Smooth muscle cell of the brain vasculature (primary cell): ENCODE results near the gene SRPK2.
"Not testable (repeated sequence)": the region's sequence is repeated elsewhere in the genome, so short reads cannot be mapped to it uniquely, and the experiment has no call there.

Experiments used
- DNase-seq: peaks from one replicate; pipeline ENCODE4 v3.0.0-alpha.2; 2012; ENCODE audit warnings: low read depth, low spot score

The SRPK2 gene

DNA sequence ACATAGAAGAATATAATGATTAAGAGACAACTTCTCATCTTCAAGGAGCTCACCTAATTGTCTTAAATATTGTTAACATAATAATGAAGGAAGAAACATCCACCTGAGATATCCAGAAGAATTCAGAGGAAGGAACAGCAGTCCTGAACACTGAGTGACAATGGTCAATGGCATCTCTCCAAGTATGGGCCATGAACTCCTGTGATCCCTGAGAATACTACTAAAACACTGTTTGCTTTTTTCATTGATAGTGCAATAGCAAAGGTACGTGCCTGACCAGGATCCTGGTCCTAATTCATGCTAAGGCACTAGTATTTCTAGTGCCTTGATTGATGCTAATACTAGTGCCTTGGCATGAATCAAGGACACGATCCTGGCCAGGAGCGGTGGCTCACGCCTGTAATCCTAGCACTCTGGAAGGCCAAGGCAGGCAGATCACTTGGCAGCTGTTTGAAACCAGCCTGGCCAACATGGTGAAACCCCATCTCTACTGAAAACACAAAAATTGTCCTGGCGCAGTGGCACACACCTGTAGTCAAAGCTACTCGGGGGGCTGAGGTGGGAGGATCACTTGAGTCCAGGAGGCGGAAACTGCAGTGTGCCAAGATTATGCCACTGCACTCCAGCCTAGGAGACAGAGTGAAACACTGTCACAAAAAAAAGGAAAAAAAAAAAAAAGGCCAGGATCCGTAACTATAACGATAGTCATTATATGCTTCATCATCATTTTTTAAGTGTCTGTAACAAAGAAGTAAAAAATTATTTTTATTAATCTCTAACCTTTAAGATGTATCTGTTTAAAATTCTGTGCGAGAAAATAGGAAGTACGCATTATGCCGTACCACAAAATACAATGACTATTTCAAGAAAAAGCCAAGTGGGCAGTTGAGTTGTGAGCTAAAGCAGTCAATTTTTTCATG is 49.1 kb downstream of the SRPK2 start:
- no peak for DNase-seq

DNA sequence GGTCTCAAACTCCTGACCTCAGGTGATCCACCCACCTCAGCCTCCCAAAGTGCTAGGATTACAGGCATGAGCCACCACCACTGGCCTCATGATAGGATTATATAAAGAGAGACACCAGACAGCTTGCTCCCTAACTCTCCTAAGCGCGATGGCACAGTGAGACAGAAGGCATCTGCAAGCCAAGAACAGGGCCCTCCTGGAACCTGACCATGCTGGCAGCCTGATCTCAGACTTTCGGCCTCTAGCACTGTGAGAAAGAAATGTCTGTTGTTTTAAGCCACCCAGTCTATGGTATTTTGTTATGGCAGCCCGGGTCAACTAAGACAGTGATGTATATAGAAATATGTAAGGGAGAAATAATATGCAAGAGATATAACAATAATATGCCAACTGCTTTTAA is 51.2 kb downstream of the SRPK2 start:
- no peak for DNase-seq

DNA sequence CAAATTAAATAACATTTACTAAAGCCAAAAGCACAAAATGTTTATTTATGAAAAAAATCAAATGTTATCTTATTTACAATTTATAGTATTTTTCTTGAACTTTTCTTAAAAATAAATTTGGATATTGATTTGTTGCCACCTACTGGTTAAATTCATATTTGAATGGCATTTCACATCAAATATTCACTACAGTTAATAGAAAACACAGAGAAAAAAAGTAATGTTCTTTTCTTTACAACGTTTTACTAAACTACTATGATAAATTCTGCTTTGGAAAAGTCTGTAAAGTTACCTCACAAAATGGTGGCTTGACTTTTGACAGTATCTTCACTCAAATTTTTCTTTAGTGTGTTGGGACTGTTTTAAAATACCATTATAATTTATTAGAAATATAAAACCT is 52.7 kb downstream of the SRPK2 start:
- no peak for DNase-seq

DNA sequence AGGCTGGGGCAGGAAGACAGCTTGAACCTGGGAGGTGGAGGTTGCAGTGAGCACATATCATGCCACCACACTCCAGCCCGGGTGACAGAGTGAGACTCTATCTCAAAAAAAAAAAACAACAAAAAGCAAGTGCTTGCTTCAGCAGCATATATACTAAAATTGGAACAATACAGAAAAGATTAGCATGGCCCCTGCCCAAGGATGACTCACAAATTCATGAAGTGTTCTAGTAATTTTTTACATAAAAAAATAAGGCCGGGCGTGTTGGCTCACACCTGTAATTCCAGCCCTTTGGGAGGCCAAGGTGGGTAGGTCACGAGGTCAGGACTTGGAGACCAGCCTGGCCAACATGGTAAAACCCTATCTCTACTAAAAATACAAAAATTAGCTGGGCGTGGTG is 56.1 kb downstream of the SRPK2 start:
- not testable (repeated sequence) for DNase-seq

DNA sequence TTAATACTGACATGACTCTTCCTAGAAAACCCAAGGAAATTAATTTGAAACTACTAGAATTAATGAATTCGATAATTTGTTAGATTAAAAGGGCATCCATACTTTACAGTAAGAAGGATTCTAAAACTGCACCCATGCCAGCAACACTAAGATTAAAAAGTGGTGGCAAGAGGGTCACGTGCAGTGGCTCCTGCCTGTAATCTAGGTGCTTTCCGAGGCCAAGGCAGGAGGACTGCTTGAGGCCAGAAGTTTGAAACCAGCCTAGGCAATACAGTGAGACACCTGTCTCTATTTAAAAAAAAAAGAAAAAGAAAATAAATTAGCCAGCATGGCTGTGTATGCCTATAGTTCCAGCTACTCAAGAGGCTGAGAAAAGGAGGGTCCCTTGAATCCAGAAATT is 58.2 kb downstream of the SRPK2 start:
- DNase-seq: no peak

DNA sequence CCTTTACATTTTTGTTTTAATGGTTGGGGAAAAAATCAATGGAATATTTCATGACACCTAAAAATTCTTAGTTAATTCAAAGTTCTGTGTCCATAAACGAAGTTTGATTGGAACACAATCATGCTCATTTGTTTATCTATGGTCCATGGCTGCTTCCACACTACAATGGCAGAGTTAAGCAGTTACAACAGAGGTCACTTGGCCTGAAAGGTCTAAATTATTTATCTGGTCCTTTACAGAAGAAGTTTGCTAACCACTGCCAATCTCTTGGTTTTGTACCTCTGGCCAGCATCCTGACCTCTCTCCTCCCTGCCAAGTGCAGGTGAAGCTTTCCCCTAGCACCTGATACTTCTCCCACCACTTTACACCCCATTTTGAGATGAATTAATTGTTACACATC is 61.5 kb downstream of the SRPK2 start:
- no peak for DNase-seq

DNA sequence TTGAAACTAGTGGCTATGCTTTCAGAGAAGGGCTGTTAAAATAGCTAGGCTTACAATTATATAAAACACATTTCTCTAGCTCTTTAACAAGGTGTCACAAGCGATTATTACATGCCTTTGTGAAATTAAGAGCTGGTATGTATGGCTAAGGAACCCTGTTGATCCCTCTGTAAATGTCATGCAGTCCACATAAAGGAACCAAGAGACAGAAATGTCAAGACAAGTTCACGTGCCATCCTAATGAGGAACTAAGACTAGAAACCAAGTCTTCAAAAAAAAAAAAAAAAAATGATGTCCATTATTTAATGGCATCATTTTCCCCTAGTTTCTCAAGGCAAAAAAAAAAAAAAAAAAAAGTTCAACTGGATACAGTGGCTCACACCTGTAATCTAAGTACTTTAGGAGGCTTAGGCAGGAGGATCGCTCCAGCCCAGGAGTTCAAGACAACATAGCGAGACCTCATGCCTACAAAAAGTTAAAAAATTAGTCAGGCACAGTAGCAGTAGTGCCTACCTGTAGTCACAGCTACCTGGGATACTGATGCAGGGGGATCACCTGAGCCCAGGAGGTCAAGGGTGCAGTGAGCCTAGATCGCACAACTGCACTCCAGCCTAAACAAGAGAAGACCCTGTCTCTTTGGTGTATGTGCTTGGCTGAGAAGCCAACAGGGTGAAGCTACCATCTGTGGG is 63.4 kb downstream of the SRPK2 start:
- no peak for DNase-seq

DNA sequence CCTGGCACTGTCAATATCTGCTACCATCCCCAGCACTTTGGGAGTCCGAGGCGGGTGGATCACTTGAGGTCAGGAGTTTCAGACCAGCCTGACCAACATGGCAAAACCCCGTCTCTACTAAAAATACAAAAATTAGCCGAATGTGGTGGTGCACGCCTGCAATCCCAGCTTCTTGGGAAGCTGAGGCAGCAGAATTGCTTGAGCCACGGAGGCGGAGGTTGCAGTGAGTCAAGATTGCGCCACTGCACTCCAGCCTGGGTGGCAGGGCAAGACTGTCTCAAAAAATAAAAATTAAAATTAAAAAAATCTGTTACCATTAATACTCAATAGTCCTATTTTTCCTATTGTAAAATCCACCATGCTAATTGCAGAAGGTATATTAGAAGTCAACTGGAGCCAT is 64.1 kb downstream of the SRPK2 start:
- not testable (repeated sequence) for DNase-seq

DNA sequence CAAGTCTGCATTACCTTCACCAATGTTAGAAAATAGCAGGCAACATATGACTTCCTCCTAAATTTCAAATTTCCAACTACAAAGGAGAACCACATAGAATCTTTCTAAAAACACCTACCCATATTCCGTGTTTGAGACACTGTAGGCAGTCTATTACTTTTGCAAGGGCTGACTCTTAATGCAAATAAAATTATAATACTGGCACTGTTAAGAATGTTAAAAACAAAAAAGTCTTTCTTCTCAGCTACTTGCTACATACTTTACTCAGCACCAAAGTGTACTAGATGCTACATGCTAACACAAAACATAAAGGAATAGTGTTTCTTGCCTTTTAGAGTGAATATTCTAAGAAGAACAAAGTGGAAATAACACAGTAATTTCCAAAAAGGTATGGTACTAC is 65.4 kb downstream of the SRPK2 start:
- DNase-seq: no peak

DNA sequence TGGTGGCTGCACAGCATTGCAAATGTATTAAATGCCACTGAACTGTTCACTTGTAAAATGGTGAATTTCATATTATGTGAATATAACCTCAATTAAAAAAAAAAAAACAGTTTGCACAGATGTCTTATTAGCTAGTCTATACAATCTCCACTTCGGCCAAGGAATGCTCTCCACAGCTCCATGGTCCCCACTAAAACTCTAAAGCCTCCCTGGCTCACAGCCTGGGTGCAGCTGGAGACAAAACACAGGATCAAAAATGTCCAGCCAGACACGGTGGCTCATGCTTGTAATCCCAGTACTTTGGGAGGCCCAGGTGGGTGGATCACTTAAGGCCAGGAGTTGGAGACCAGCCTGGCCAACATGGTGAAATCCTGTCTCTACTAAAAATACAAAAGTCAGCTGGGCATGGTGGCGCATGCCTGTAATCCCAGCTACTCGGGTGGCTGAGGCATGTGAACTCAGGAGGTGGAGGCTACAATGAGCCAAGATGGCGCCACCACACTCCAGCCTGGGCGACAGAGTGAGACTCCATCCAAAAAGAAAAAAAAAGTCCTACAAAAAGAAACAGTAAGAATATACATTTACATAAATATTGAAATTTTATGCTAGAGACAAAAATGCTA is 66.0 kb downstream of the SRPK2 start:
- DNase-seq: no peak

DNA sequence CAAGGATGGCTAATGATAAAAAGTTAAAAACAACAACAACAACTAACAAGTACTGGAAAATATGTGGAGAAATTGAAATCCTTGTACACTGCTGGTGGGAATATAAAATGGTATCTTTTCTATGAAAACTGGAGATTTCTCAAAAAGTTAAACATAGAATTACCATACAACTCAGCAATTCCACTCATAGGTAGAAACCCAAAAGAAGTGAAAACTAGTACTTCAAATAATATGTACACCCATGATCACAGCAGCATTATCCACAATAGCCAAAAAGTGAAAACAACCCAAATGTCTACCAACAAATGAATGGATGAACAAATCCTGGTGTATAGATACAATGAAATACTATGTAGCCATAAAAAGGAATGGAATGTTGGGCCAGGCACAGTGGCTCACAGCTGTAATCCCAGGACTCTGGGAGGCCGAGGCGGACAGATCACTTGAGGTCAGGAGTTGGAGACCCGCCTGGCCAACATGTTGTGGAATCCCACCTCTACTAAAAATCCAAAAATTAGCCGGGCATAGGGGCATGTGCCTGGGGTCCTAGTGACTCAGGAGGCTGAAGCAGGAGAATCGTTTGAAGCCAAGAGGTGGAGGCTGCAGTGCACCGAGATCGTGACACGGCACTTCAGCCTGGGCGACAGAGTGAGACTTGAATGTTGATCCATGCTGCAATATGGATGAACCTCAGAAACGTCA is 66.8 kb downstream of the SRPK2 start:
- DNase-seq: no peak

DNA sequence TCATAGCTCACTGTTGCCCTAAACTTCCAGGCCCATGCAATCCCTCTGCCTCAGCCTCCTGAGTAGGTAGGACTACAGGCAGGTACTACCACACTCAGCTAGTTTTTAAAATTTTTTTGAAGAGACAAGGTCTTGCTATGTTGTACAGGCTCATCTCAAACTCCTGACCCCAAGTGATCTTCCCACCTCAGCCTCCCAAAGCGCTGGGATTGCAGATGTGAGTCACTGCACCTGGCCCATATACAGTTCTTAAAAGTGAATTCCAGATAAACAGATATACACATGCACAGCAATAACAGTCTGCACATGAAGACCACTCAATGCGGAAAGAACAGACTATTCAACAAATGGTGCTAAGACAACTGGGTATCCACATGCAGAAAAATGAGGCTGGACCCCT is 67.8 kb downstream of the SRPK2 start:
- DNase-seq: no peak

DNA sequence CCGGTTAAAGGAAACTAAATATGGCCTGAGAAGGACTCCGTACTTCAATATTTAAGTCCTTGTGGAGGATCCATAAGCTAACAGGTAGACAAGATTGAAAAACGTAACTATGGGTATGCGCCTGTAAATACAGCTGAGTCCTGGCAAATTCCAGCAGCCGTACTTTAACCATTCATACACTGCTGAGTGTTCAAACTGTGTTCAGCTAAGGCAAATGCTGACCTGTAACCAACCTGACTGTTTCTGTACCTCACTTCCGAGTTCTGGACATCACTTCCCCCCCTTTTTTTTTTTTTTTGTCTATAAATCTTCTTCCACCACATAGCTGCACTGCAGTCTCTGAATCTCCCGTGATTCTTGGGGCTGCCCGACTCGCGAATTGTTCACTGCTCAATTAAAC is 69.1 kb downstream of the SRPK2 start:
- no peak for DNase-seq

DNA sequence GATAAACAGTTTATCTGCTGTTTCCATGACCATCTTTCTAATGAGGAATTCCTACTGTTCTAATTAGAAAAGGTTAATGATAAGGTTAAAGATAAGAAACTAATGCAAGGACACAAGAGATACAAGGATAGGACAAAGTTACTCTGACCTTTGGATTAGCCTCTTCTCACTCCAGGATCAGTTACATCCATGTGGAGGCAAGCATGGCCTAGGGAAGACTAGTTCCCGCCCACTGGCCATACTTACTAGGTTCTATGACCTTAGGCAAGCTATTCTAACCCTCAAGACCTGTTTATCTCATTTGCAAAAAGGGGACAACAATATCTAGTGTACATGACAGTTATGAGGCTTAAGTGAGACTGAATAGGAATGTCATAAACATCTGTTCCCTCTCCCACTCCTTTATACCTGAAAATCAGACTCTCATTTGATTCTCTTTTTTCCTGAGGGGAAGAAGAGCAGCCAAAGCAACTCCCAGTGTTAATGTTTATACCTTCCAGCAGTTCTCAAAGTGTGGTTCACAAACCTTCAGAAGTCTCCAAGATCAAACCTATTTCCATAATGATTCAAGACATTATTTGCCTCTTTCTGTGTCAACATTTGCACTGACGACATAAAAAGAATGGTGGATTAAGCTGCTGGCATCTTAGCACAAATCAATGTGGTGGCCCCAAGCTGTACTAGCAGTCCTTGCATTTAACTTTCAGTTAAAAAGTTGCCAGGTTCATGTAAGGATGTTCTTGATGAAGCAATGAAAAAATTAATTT is 72.0 kb downstream of the SRPK2 start:
- no peak for DNase-seq

DNA sequence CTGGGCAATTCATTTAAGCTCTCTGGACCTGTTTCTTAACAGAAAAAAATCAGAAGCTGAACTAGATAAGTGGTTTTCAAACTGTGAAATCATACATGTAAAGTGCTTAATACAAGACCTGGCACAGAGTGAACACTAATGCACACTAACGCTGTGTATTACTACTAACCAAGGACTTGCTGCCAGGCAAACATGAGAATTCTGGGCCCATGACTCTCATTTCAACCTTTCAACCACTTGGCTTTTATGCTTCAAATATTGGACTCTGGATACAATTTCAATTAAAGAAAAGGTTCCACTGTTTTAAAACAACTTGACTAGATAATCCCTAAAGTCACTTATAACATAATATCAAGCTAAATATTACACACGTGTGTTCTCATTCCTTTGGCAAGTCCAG is 73.4 kb downstream of the SRPK2 start:
- no peak for DNase-seq

DNA sequence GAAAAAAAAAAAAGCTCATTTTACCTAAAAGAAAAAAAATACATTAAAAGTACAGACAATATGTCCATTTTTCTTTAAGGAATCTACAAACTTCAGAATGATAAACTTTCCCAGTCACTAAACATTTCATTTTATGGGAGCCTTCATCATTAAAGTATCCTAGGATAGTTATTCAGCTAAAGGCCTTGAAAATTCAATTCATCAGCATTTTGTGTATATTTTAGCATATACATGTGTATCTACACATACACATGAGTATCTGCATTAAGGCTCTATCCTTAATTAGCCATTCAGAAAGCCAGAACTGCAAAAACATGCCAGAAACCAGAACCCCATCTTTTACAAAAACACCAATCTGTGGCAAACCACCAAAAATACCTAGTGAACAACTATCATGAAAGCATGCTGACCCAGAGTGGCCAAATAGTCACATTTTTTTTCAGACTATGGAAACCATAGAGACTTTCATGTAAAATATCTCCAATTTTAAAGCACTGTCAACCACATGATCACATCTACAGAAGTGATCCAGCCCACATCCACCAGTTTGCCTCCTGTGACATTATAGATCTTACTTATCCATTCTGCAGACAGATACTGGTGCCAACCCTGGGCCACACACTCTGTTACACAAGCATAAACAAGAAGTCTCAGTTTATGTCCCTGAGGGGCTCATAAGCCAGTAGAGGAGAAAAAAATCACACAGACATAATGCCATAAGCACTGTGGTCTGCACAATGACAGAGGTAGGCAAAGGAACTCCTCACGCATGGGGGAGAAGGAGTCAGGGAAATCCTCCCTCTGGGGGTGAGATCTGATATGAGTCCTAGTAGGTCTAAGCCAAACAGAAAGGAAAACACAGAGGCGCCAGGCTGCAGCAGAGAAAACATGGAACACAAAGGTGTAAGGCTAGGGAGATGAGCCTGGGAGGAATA is 79.2 kb downstream of the SRPK2 start:
- no peak for DNase-seq

DNA sequence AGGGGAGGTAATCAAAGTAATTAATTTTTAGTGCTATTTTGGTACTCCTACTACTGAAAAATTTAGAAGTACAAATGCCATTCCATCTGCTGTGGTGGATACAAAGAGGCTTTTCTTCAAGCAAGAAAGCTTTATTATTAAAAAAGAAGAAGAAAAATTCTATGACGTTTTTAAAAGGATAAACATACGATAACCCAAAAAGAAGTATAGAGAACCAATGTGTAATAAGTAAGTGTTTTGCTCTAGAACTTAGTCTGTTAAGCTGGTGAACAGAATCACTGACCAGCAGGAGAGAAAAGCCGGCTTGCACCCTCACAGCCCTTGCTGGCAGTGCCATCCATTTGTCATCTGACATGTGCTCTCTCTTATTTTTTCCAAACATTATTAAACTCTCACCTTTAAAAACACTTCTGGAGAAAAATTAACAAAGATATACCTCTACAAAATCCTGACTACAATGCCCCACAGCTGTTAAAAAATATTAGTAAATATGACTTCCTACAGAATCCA is 81.5 kb downstream of the SRPK2 start:
- DNase-seq: no peak

DNA sequence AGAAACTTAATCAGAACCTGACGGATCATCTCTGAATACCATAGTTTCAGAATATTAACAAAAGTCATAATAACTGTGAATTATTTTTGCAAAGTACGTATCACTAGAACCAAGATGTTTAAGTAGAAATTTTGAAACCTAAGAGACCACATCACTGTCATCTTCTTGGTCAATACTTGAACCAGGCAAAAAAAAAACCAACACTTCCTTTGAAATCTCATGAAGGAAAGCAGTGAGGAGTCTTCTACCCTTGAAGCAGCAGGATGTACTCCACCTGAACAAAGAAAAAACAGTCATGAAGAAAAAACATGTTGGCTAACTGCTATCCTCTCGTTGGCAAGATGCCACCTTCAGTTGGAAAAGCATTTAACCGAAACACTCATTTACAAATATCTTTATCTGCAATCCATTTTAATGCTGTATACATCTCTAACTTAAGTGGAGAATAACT is 82.4 kb downstream of the SRPK2 start:
- DNase-seq: no peak

DNA sequence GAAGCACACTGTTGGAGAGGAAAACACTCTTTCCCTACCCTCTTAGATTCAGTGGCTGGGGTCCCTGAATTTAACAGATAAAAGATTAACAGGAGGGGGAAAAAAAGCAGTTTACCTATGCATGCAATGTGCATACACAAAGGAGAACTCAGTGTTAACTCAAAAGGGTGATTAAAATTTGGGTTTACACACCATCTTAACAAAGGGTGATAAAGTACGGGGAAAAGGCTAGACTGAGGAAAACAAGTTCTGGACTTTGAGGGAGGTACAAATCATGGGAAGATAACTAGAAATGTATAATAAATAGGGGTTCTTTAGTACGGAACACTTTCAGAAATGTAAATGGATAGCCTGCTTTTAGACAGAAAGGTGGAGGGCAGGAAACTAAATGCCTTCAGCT is 83.1 kb downstream of the SRPK2 start:
- no peak for DNase-seq
